Pons (tissue), 1 donor: ENCODE measurements around the gene FNDC1.
"Not testable (repeated sequence)": the region's sequence is repeated elsewhere in the genome, so short reads cannot be mapped to it uniquely, and the experiment has no call there.

Source experiments
- DNase-seq: peaks from one replicate; pipeline ENCODE4 v3.0.0-alpha.2; 2016; ENCODE audit warnings: low spot score

FNDC1 gene

DNA sequence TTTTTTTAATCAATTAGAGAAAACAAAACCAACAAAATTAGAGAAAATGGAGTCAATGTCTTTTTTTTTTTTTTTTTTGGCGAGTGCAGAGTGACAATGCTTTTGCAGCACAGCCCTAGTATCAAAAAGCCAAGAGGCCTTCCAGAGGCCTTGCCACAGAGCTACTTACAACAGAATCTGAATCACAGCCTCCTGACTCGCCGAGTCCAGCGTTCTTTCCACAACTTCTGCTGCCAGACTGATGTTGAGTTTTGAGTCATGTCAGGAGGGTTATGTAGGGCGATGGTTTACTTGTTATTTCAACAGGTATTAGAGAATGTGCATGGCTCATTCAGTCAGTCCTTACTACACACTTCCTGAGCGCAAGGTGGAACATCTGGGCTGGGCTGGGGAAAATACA, 88.6 kb downstream of the FNDC1 start:
- DNase-seq = no peak

GRCh38 chr6:159259441-159260125, 90.4 kb downstream of the FNDC1 start:
- DNase-seq = no peak

DNA sequence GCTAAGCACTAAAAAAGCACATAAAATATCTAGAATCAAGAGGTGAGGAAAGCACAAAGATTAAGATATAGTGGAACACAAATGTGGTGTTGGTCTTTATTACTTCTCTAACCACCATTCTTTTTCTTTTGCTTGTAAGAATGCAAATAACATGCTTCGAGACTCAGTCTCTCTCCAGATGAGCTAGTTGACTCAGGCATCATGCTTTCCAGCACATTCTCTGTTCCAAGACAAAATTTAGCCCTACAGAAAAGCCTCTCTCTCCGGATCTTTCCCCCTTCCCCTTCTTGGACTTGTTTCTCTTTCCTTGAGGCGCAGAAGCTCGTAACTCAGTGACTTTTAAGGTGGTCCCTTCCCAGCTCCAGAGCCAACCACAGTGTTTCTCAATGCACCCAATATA, 91.0 kb downstream of the FNDC1 start:
- no peak for DNase-seq

DNA sequence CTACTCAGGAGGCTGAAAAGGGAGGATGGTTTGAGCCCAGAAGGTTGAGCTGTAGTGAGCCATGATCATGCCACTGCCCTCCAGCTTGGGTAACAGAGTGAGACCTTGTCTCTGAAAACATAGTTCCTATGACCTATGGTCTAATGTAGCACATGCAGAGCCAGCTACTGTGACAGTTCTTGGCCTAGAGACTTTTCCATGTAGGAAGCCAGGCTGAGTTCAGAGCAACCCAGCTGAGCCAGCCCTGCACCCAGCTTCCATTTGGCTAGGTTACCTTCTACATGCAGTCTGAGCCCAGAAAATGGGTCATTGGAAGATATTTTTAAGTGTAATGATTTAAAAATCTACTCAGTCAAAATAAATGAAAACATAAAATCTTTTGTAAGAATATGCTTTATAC, 92.8 kb downstream of the FNDC1 start:
- no peak for DNase-seq

DNA sequence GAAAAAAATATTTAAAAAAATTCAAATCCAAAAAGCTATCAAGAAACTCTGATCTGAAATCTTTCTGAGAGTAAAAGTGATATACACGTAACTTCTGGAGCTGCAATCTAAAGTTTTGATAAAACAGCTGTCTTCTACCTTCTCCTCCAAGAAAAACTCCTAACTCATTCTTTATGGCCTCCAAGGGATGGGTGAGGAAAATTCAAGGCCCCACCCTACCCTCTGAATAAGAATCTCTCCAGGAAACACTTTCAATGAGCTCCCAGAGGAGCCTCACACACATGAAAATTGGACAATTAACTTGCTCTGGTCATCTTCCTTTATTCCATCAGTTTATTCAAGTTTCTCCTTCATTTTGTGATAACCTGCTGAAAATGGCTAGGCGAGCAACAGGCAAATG, 93.4 kb downstream of the FNDC1 start:
- DNase-seq = no peak

DNA sequence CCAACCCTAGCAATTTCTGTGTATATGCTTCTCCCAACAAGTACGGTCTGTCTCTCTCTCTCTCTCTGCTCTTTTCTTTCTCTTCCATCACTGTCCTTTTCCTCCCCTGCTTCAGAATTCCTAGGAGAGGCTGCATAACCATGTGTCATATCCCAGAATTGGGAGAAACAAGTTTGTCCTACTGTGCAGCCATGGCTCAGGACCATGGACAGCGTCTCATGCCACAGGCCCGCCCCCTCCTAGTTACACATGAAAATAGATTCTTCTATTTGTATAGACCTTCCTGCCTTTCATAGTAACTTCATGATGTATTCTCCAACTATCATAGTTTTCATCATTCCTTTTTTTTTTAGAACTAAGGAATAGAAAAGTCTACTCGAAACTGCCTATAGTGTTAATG, 98.0 kb downstream of the FNDC1 start:
- no peak for DNase-seq

GRCh38 chr6:159268511-159268910, 99.3 kb downstream of the FNDC1 start:
- no peak for DNase-seq

- no peak for DNase-seq
These were observed 102.1 kb downstream of the FNDC1 start for GRCh38 chr6:159271257-159271656.

DNA sequence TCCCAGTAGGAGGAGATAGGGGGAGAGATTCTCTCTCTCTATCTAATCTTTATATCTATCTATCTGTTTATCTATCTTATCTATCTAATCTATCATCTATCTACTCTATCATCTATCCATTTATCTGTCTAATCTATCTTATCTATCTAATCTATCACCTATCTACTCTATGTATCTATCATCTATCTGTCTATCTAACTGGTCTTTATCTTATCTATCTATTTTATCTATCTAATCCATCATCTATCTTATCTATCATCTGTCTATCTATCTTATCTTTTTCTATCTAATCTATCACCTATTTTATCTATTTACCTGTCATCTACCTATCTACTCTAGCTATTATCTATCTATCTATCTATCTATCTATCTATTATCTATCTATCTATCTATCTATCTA, 109.4 kb downstream of the FNDC1 start:
- DNase-seq = no peak

GRCh38 chr6:159279790-159280277, 110.6 kb downstream of the FNDC1 start:
- no peak for DNase-seq

GRCh38 chr6:159282421-159282820, 113.2 kb downstream of the FNDC1 start:
- no peak for DNase-seq

DNA sequence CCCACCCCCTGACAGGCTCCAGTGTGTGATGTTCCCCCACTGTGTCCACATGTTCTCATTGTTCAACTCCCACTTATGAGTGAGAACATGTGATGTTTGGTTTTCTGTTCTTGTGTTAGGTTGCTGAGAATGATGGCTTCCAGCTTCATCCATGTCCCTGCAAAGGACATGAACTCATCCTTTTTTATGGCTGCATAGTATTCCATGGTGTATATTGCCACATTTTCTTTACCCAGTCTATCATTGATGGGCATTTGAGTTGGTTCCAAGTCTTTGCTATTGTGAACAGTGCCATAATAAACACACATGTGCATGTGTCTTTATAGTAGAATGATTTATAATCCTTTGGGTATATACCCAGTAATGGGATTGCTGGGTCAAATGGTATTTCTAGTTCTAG, 115.5 kb downstream of the FNDC1 start:
- DNase-seq = not testable (repeated sequence)

- DNase-seq = no peak
These were observed 129.6 kb downstream of the FNDC1 start for GRCh38 chr6:159298840-159299239.

- no peak for DNase-seq
These were observed 130.4 kb downstream of the FNDC1 start for GRCh38 chr6:159299566-159299965.

- no peak for DNase-seq
These were observed 132.1 kb downstream of the FNDC1 start for GRCh38 chr6:159301277-159301676.

GRCh38 chr6:159301810-159302593, 132.8 kb downstream of the FNDC1 start:
- DNase-seq = no peak

DNA sequence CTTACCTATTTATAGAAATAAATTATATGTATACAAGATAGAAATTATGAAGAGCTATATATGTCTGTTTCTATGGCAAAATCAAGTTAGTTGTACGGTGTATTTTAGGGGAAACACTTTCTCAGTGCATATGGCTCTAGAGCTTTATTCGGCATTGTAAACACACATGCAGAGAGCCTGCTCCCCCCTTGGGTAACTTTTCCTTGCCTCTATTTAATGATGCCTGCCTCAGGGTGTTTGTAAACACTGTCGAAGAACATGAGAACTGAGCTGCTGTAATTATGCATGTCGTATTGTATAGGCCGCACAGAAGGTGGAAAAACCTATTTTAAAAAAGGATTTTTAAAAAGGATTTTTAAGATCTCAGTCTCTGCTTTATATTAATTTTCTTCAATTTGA, 133.4 kb downstream of the FNDC1 start:
- DNase-seq = no peak

GRCh38 chr6:159303159-159303558, 134.0 kb downstream of the FNDC1 start:
- DNase-seq = no peak

DNA sequence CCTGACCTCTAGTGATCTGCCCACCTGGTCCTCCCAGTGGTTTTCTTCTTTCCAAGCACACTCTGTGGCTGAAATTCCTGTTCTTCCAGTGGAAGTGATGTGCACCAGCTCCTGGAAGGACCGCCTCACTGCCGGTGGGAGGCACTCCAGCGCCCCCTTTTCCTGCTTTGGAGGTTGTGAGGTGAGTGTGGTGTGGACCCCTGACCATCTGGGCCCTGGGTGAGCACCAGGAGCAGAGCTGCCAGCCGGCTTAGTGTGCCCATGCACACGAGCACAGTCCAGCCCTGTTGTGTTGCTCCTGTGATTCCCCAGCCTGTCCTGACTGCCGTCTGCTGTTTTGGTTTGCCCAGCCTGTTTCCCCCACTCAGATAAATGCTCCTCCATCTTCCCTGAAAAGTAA, 134.6 kb downstream of the FNDC1 start:
- no peak for DNase-seq

GRCh38 chr6:159304641-159305040, 135.4 kb downstream of the FNDC1 start:
- no peak for DNase-seq

GRCh38 chr6:159305159-159305558, 136.0 kb downstream of the FNDC1 start:
- no peak for DNase-seq

GRCh38 chr6:159305804-159306537, 136.8 kb downstream of the FNDC1 start:
- no peak for DNase-seq

GRCh38 chr6:159307246-159307790, 138.1 kb downstream of the FNDC1 start:
- DNase-seq = no peak
